Natural killer cell (primary cell): ENCODE data around the gene ZCRB1. TPM values are rescaled to one million over a fixed set of nuclear protein-coding genes. Genes with fewer than 3 reads are reported as not detected.

Source experiments
- ATAC-seq, 3 donors: fragments of 150-1000 bp in 2 of 3; fragments of 200-7000 bp in 1 of 3; cut with Tn5 transposase; 1 replicate in 1 of 3; 2 replicates in 2 of 3; pipeline ENCODE4 v1.10.0; 2021; ENCODE audit warnings: mild to moderate bottlenecking in 2 of 3, moderate library complexity in 2 of 3
- DNase-seq, 2 donors: peaks; one replicate each; pipeline versions ENCODE4 v3.0.0 to v3.0.0-alpha.2; 2013 to 2021; ENCODE audit warnings: mixed read lengths in 1 of 2
- H3K27ac ChIP-seq: one replicate; pipeline ENCODE4 v1.5.1; 2013; ENCODE audit warnings: mild to moderate bottlenecking, low read length
- H3K27me3 ChIP-seq: one replicate; pipeline ENCODE4 v1.6.1; 2013; ENCODE audit warnings: low read length; ENCODE audit not compliant: control insufficient read depth, insufficient read depth
- H3K36me3 ChIP-seq: one replicate; pipeline ENCODE4 v1.6.1; 2013; ENCODE audit warnings: low read length; ENCODE audit not compliant: control insufficient read depth, insufficient read depth
- H3K4me1 ChIP-seq: one replicate; pipeline ENCODE4 v1.6.1; 2013; ENCODE audit warnings: low read length; ENCODE audit not compliant: control insufficient read depth, insufficient read depth
- H3K4me3 ChIP-seq: one replicate; pipeline ENCODE4 v1.5.1; 2013; ENCODE audit warnings: low read length
- H3K9me3 ChIP-seq: one replicate; pipeline ENCODE4 v1.6.1; 2013; ENCODE audit warnings: low read length; ENCODE audit not compliant: control insufficient read depth, insufficient read depth
- H3K27ac Mint-ChIP-seq, 2 donors: one replicate each; pipeline ENCODE4 v1.8.0; 2022; ENCODE audit warnings: mild to moderate bottlenecking in 2 of 2, mixed read lengths in 2 of 2, moderate library complexity in 1 of 2
- H3K27me3 Mint-ChIP-seq, 2 donors: one replicate each; pipeline ENCODE4 v1.8.0; 2022; ENCODE audit warnings: low read depth in 2 of 2, mixed read lengths in 2 of 2
- H3K36me3 Mint-ChIP-seq: one replicate; pipeline ENCODE4 v1.8.0; 2022; ENCODE audit warnings: mixed read lengths
- H3K4me1 Mint-ChIP-seq, 2 donors: one replicate each; pipeline ENCODE4 v1.8.0; 2022; ENCODE audit warnings: mixed read lengths in 2 of 2
- H3K4me3 Mint-ChIP-seq: one replicate; pipeline ENCODE4 v1.8.0; 2022; ENCODE audit warnings: mild to moderate bottlenecking, moderate library complexity, mixed read lengths
- H3K9me3 Mint-ChIP-seq, 2 donors: one replicate each; pipeline ENCODE4 v1.8.0; 2022; ENCODE audit warnings: mixed read lengths in 2 of 2
- CTCF ChIP-seq: fragments of 200-600 bp; IDR thresholded peaks from one replicate; pipeline ENCODE4 v1.8.0; 2022; ENCODE audit warnings: antibody characterized with exemption
- WGBS: methylation state at CpG from one replicate; pipeline ENCODE4 v1.1.7; 2013; ENCODE audit warnings: missing lambda C conversion rate; ENCODE audit not compliant: insufficient coverage; 5-methylcytosine and 5-hydroxymethylcytosine counted together
- intact Hi-C: fragments of 100-400 bp; cut with micrococcal nuclease; formaldehyde crosslinking; loops from one replicate; pipeline ENCODE4 v1.14.2; 2022
- total RNA-seq, 4 donors: library from RNA; stranded (reverse); fragments of 120-200 nt in 1 of 4; gene quantifications; one replicate each; pipeline versions ENCODE4 v1.2.3 to v1.2.4, GENCODE V29; 2013 to 2022

ZCRB1 gene
- total RNA-seq, 3 donors from 2014 or later (not counting 1 experiment from before 2014, with no cell fraction given): 28.0 to 35.9 (median 33.8) TPM

DNA sequence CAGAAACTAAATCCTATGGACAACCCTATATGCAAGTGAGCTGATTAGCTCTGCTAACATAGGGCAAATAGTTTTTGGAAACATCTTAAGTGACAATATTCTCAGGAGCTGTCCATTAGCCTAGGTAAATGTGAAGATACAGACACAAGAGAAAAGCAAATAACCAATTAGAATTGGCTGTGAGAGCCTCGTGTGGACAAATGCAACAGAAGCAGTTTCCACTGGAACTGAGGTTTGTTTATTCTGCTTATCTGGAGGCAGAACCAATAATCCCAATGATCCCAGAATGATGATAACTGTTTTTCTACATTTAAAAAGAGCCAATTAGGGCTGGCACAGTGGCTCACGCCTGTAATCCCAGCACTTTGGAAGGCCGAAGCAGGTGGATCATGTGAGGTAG, 44.6 kb downstream of the ZCRB1 start:
- no peaks in the 10 kb centered on the region for H3K27me3 ChIP-seq
- intact Hi-C loops: no loop called here

DNA sequence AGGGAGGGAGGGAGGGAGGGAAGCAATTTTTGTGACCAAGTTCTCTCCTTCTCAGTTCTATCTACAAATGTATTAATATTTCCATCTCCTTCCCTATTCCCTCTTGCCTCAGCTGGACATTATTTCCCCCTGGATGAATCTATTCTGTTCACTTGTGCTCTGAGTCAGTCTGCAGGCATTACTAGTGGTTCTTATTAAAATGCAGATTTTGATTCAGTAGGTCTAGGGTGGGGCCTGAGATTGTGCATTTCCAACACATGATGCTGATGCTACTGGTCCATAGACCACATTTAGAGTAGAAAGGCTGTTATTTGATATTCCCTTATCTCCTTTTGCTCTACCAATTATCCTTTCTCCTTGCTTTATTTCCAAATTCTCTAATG, 47.8 kb downstream of the ZCRB1 start:
- Histone ChIP-seq H3K36me3 (no peaks in the 10 kb centered on the region), H3K4me3 (no peak overlapping the region), H3K9me3 (no peaks in the 10 kb centered on the region), H3K27me3 (no peaks in the 10 kb centered on the region), H3K27ac (no peak overlapping the region), H3K4me1 (no peaks in the 10 kb centered on the region)
- DNase-seq (no peak), ATAC-seq (no peak)
- no peak overlapping the region for H3K27ac Mint-ChIP-seq
- no peaks in the 10 kb centered on the region for H3K9me3 Mint-ChIP-seq
- no peak overlapping the region for H3K4me3 Mint-ChIP-seq
- TF ChIP-seq CTCF: no peak
- peaks cover 2 to 7% of the 10 kb centered on the region in 2 donors for H3K27me3 Mint-ChIP-seq
- intact Hi-C loops: no loop called here
- H3K36me3 Mint-ChIP-seq: no peaks in the 10 kb centered on the region
- no peaks in the 10 kb centered on the region for H3K4me1 Mint-ChIP-seq

More for the DNA sequence above, 44.6 kb downstream of the ZCRB1 start:
- no peaks in the 10 kb centered on the region for H3K4me1 Mint-ChIP-seq
- Histone ChIP-seq H3K9me3 (no peaks in the 10 kb centered on the region), H3K36me3 (no peaks in the 10 kb centered on the region), H3K27ac (no peak overlapping the region), H3K4me3 (no peak overlapping the region), H3K4me1 (no peaks in the 10 kb centered on the region)
- no peaks in the 10 kb centered on the region for H3K9me3 Mint-ChIP-seq
- H3K36me3 Mint-ChIP-seq: no peaks in the 10 kb centered on the region
- no peak for ATAC-seq
- no peak for DNase-seq
- 100% methylated on average over 2 of the region's 3 CpGs for WGBS
- no peak for TF ChIP-seq CTCF
- H3K27me3 Mint-ChIP-seq: peaks cover 2 to 7% of the 10 kb centered on the region in 2 donors
- no peak overlapping the region for H3K27ac Mint-ChIP-seq
- H3K4me3 Mint-ChIP-seq: no peak overlapping the region

DNA sequence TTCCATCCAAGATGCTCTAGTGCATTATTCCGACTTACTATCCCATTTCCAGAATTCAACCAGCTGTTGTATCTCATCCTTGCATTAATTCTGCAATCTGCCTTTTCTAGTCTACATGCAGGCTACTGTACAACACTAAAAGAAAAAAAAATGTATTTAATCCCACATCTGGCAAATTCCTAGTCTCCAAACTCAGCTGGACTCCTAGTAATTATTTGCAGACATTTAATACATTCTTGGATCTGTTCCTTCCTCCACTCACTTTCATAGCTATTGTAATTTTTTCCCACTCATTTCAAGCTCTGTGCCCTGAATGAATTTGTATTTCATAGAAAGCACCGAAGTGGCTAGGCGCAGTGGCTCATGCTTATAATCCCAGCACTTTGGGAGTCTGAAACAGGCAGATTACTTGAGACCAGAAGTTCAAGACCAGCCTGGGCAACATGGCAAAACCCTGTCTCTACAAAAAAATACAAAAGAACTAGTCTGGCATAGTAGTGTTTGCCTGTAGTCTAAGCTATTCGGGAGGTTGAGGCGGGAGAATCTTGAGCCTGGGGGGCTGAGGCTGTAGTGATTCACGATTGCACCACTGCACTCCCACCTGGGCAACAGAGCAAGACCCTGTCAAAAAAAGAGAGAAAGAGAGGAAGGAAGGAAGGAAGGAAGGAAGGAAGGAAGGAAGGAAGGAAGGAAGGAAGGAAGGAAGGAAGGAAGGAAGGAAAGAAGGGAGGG, 48.3 kb downstream of the ZCRB1 start:
- H3K4me3 ChIP-seq: no peak overlapping the region
- no peak overlapping the region for H3K4me3 Mint-ChIP-seq
- H3K4me1 Mint-ChIP-seq: no peaks in the 10 kb centered on the region
- no peaks in the 10 kb centered on the region for H3K4me1 ChIP-seq
- H3K27me3 Mint-ChIP-seq: peaks cover 2 to 7% of the 10 kb centered on the region in 2 donors
- DNase-seq (no peak), ATAC-seq (no peak)
- no peak overlapping the region for H3K27ac Mint-ChIP-seq
- 93% methylated on average over 6 of the region's 6 CpGs for WGBS
- H3K36me3 Mint-ChIP-seq: no peaks in the 10 kb centered on the region
- no peaks in the 10 kb centered on the region for H3K9me3 ChIP-seq
- H3K36me3 ChIP-seq: no peaks in the 10 kb centered on the region
- intact Hi-C loops: no loop called here
- no peaks in the 10 kb centered on the region for H3K9me3 Mint-ChIP-seq
- no peak overlapping the region for H3K27ac ChIP-seq
- TF ChIP-seq CTCF: no peak
- no peaks in the 10 kb centered on the region for H3K27me3 ChIP-seq

DNA sequence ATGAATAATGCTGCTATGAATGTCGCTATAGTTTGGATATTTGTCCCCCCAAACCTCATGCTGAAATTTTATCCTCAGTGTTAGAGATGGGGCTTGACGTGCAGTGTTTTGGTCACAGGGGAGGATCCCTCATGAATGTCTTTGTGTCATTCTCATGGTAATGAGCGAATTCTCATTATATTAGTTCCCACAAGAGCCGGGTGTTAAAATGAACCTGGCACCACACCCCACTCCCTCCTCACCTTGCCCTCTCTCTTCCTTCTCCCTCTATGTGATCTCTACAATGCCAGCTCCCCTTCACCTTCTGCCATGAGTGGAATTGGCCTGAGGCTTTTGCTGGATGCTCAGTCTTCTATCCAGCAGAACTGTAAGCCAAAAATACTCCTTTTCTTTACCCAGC, 50.4 kb downstream of the ZCRB1 start:
- Mint-ChIP-seq H3K36me3 (no peaks in the 10 kb centered on the region), H3K27ac (no peak overlapping the region), H3K4me1 (peaks cover 0 to 7% of the 10 kb centered on the region in 2 donors), H3K9me3 (no peaks in the 10 kb centered on the region), H3K4me3 (no peak overlapping the region), H3K27me3 (peaks cover 7 to 8% of the 10 kb centered on the region in 2 donors)
- Histone ChIP-seq H3K4me3 (no peak overlapping the region), H3K27ac (no peak overlapping the region), H3K36me3 (no peaks in the 10 kb centered on the region), H3K9me3 (no peaks in the 10 kb centered on the region), H3K27me3 (no peaks in the 10 kb centered on the region), H3K4me1 (no peaks in the 10 kb centered on the region)
- no peak for ATAC-seq
- DNase-seq: no peak
- 95% methylated on average over 4 of the region's 4 CpGs for WGBS
- intact Hi-C loops: no loop called here
- TF ChIP-seq CTCF: no peak
